AG09319 (cell line): ENCODE measurements around the gene BAIAP3.

Experiments
- DNase-seq: peaks from one replicate; pipeline ENCODE4 v3.0.0-alpha.2; 2010; ENCODE audit warnings: low read depth; ENCODE audit errors: extremely low read depth
- CTCF ChIP-seq: IDR thresholded peaks from 2 replicates; pipeline ENCODE4 v1.5.1; 2011; ENCODE audit warnings: low read depth, mild to moderate bottlenecking, inconsistent platforms, low read length, moderate library complexity

Gene BAIAP3

GRCh38 chr16:1333149-1333812 is at the start of gene BAIAP3:
Gene BAIAP3 (plus strand): TSS chr16:1333645. CDS start chr16:1338550, 4,905 bp downstream.
- TF ChIP-seq CTCF = no peak
- no peak for DNase-seq

- TF ChIP-seq CTCF = no peak
- no peak for DNase-seq
These were observed 49.3 kb upstream of the BAIAP3 start for GRCh38 chr16:1283996-1284616.

GRCh38 chr16:1285669-1286512 is 47.6 kb upstream of the BAIAP3 start:
- no peak for TF ChIP-seq CTCF
- DNase-seq = no peak

- no peak for TF ChIP-seq CTCF
- DNase-seq = no peak
These were observed 46.8 kb upstream of the BAIAP3 start for GRCh38 chr16:1286513-1287094.

- no peak for DNase-seq
- no peak for TF ChIP-seq CTCF
These were observed 45.3 kb upstream of the BAIAP3 start for GRCh38 chr16:1287982-1288670.

GRCh38 chr16:1288813-1289476 is 44.5 kb upstream of the BAIAP3 start:
- no peak for DNase-seq

More at GRCh38 chr16:1288813-1289476, 44.5 kb upstream of the BAIAP3 start:
- no peak for TF ChIP-seq CTCF
